K562 (cell line): Measurements from ENCODE around the gene GATAD2B. TPM values are rescaled to one million over a fixed set of nuclear protein-coding genes. Genes with fewer than 3 reads are reported as not detected.

Source experiments
- BRCA1 ChIP-seq, 2 experiments: fragments of 450-650 bp in 1 of 2; sonication (generic) in 1 of 2; formaldehyde crosslinking in 1 of 2; IDR thresholded peaks; 2 replicates each; pipeline versions ENCODE4 v1.5.0 to v1.6.1; 2017 to 2020; ENCODE audit warnings: mild to moderate bottlenecking in 1 of 2, missing genetic modification reagents in 1 of 2
- CCAR2 ChIP-seq: fragments of 200-400 bp; formaldehyde crosslinking; IDR thresholded peaks from 2 replicates; pipeline ENCODE4 v1.6.1; 2017; ENCODE audit warnings: mild to moderate bottlenecking, low read depth, low read length
- CXXC5 ChIP-seq: fragments of 250-450 bp; sonication (Bioruptor Pico); IDR thresholded peaks from 2 replicates; pipeline ENCODE4 v1.8.0; 2022; ENCODE audit warnings: inconsistent platforms, mild to moderate bottlenecking, moderate library complexity
- ETV1 ChIP-seq: fragments of 450-650 bp; conservative IDR thresholded peaks from 2 replicates; pipeline ENCODE4 v1.6.1; 2016; ENCODE audit warnings: missing genetic modification characterization, control low read depth, low read depth, missing compliant biosample characterization
- IFI16 ChIP-seq: fragments of 250-450 bp; sonication (Bioruptor Pico); IDR thresholded peaks from 2 replicates; pipeline ENCODE4 v2.1.2; 2022; ENCODE audit warnings: mild to moderate bottlenecking, inconsistent platforms
- NFYB ChIP-seq: IDR thresholded peaks from 2 replicates; pipeline ENCODE4 v1.6.1; 2011; ENCODE audit warnings: mild to moderate bottlenecking, moderate library complexity; ENCODE audit not compliant: insufficient read length; ENCODE audit errors: extremely low read depth
- SAFB2 ChIP-seq: fragments of 200-400 bp; formaldehyde crosslinking; IDR thresholded peaks from 2 replicates; pipeline ENCODE4 v1.6.1; 2018; ENCODE audit warnings: borderline replicate concordance, low read length, low read depth, moderate library complexity; ENCODE audit not compliant: severe bottlenecking
- SMAD4 ChIP-seq: fragments of 250-450 bp; sonication (Bioruptor Pico); conservative IDR thresholded peaks from 2 replicates; pipeline ENCODE4 v1.8.0; 2021; ENCODE audit warnings: inconsistent platforms, mild to moderate bottlenecking, moderate library complexity
- ZC3H4 ChIP-seq: sonication (generic); formaldehyde crosslinking; IDR thresholded peaks from 2 replicates; pipeline ENCODE4 v1.9.0; 2021; ENCODE audit warnings: missing genetic modification reagents, borderline replicate concordance
- ZNF133 ChIP-seq: fragments of 250-450 bp; sonication (Bioruptor Pico); IDR thresholded peaks from 2 replicates; pipeline ENCODE4 v1.4.0; 2020; ENCODE audit warnings: mild to moderate bottlenecking
- ZNF239 ChIP-seq: fragments of 250-450 bp; sonication (Bioruptor Pico); IDR thresholded peaks from 2 replicates; pipeline ENCODE4 v1.4.0; 2020; ENCODE audit warnings: mild to moderate bottlenecking
- ZNF79 ChIP-seq: fragments of 250-450 bp; sonication (Bioruptor Pico); IDR thresholded peaks from 2 replicates; pipeline ENCODE4 v1.4.0; 2020; ENCODE audit warnings: low read depth, mild to moderate bottlenecking, moderate library complexity
- ZZZ3 ChIP-seq: fragments of 450-650 bp; IDR thresholded peaks from 2 replicates; pipeline ENCODE4 v1.6.1; 2016; ENCODE audit warnings: antibody characterized with exemption, mild to moderate bottlenecking, moderate library complexity
- polyA plus RNA-seq, 8 experiments: library from polyadenylated mRNA; depleted of rRNA in 4 of 8; stranded (reverse) in 5 of 8; unstranded in 3 of 8; fragments of >200 nt; fragmentation: Nextera tagmentation in 2 of 8; fragmentation: Illumina TruSeq in 1 of 8; extraction: Ambion mirVana in 2 of 8; extraction: Trizol in 1 of 8; gene quantifications; 2 replicates each; pipeline versions ENCODE4 v1.2.1 to v1.2.3, GENCODE V29; 2011 to 2014; ENCODE audit warnings: inconsistent platforms in 1 of 8, missing spikeins in 1 of 8
- total RNA-seq, 7 experiments: library from RNA; depleted of rRNA in 6 of 7; stranded (reverse); fragments of >200 nt in 6 of 7; fragmentation: Illumina TruSeq in 2 of 7; extraction: Trizol in 2 of 7; gene quantifications; 2 replicates each; pipeline versions ENCODE4 v1.2.1 to v1.2.3, GENCODE V29; 2011 to 2021; ENCODE audit warnings: low replicate concordance in 1 of 7
- TF ChIP-seq, protein P1 (sequence below), 2 experiments: fragments of 200-800 bp in 1 of 2; sonication (Bioruptor generic) in 1 of 2; sonication (generic) in 1 of 2; formaldehyde crosslinking in 1 of 2; IDR thresholded peaks in 1 of 2; conservative IDR thresholded peaks in 1 of 2; 2 replicates each; pipeline versions ENCODE4 v1.5.0 to v1.6.1; 2016 to 2020; ENCODE audit warnings: missing compliant biosample characterization in 1 of 2, missing genetic modification characterization in 1 of 2, missing genetic modification reagents in 1 of 2
- TF ChIP-seq, protein P2 (sequence below): fragments of 150-350 bp; IDR thresholded peaks from 2 replicates; pipeline ENCODE4 v1.6.1; 2014; ENCODE audit warnings: low read depth, mild to moderate bottlenecking, low read length, borderline replicate concordance
- TF ChIP-seq, protein P3 (sequence below): sonication (generic); formaldehyde crosslinking; IDR thresholded peaks from 2 replicates; pipeline ENCODE4 v1.8.0; 2022; ENCODE audit warnings: mild to moderate bottlenecking, missing genetic modification reagents

Gene GATAD2B
- total and polyA plus RNA-seq, 9 of the 15 experiments (the other 6 are each of a cell fraction or from before 2014, with no cell fraction given), result 1.5 to 40.2 (median 4.9) TPM

DNA sequence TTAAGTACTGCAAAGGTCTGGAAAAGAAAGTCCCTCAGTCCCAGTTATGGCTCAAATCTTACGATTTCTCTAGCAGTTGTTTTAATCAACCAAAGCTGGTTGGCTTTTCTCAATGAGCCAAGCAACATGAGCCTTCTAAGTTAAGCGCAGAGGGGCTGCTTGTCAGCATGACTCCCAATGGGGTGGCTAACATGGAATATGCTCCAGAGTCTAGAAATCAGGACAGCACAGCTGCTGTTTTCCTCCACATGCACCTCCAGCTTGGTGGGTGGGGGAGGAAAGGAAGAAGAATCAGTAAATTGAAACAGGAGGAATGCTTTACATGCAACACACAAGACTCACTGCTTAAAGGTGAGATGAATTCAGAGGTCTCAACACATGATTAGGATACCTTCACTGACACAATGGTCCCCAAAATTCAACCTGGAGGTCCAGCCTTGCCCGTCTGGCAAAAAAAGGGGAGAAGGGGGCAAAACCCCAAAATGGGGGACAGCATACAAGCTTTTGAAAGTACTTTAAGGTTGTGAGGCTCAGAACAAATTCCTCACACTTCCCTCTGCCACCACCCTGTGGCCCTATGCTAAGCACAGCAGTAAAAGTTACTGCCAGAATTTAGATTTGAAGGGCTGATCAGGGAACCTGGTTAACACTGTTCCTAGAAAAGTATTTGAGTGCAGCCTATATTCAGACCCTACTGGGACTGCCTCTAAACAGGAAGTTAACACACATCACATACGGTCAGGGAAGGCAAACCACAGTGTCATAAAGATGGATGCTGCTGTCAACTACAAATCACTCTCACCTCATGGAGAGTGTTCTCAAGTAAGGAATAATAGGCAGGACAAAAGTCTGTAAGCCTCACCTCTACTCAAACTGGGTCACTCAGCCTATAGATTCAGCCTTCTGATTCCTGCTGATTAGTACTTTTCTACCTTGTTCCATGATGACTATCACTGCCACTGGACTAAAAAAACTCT, 2.6 kb downstream of the GATAD2B start (continued):
- TF ChIP-seq, protein P1, sequence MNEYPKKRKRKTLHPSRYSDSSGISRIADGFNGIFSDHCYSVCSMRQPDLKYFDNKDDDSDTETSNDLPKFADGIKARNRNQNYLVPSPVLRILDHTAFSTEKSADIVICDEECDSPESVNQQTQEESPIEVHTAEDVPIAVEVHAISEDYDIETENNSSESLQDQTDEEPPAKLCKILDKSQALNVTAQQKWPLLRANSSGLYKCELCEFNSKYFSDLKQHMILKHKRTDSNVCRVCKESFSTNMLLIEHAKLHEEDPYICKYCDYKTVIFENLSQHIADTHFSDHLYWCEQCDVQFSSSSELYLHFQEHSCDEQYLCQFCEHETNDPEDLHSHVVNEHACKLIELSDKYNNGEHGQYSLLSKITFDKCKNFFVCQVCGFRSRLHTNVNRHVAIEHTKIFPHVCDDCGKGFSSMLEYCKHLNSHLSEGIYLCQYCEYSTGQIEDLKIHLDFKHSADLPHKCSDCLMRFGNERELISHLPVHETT (CRISPR knock-in tag; conservative IDR thresholded peaks at IDR 0.05 in 1 of 2, IDR thresholded peaks at IDR 0.05 in 1 of 2), result no peak
- TF ChIP-seq SAFB2 (no peak), BRCA1 (IDR thresholded peaks at IDR 0.05) (no peak), BRCA1 (CRISPR knock-in tag; IDR thresholded peaks at IDR 0.05) (no peak), ZZZ3 (no peak), IFI16 (CRISPR knock-in tag) (no peak), CCAR2 (no peak), ZNF79 (CRISPR knock-in tag) (no peak), ZNF133 (CRISPR knock-in tag) (no peak), ZC3H4 (CRISPR knock-in tag) (no peak), ZNF239 (CRISPR knock-in tag) (no peak), CXXC5 (no peak), NFYB (no peak), ETV1 (tag) (peak; percentile 74), SMAD4 (0 out of 2 replicates have a peak, but pooled peaks have one; percentile 30)
- TF ChIP-seq, protein P2, sequence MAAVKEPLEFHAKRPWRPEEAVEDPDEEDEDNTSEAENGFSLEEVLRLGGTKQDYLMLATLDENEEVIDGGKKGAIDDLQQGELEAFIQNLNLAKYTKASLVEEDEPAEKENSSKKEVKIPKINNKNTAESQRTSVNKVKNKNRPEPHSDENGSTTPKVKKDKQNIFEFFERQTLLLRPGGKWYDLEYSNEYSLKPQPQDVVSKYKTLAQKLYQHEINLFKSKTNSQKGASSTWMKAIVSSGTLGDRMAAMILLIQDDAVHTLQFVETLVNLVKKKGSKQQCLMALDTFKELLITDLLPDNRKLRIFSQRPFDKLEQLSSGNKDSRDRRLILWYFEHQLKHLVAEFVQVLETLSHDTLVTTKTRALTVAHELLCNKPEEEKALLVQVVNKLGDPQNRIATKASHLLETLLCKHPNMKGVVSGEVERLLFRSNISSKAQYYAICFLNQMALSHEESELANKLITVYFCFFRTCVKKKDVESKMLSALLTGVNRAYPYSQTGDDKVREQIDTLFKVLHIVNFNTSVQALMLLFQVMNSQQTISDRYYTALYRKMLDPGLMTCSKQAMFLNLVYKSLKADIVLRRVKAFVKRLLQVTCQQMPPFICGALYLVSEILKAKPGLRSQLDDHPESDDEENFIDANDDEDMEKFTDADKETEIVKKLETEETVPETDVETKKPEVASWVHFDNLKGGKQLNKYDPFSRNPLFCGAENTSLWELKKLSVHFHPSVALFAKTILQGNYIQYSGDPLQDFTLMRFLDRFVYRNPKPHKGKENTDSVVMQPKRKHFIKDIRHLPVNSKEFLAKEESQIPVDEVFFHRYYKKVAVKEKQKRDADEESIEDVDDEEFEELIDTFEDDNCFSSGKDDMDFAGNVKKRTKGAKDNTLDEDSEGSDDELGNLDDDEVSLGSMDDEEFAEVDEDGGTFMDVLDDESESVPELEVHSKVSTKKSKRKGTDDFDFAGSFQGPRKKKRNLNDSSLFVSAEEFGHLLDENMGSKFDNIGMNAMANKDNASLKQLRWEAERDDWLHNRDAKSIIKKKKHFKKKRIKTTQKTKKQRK, result no peak
- TF ChIP-seq, protein P3, sequence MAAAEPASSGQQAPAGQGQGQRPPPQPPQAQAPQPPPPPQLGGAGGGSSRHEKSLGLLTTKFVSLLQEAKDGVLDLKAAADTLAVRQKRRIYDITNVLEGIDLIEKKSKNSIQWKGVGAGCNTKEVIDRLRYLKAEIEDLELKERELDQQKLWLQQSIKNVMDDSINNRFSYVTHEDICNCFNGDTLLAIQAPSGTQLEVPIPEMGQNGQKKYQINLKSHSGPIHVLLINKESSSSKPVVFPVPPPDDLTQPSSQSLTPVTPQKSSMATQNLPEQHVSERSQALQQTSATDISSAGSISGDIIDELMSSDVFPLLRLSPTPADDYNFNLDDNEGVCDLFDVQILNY, result no peak
